ENCODE results near the gene B4GALT6.

Gene B4GALT6

DNA sequence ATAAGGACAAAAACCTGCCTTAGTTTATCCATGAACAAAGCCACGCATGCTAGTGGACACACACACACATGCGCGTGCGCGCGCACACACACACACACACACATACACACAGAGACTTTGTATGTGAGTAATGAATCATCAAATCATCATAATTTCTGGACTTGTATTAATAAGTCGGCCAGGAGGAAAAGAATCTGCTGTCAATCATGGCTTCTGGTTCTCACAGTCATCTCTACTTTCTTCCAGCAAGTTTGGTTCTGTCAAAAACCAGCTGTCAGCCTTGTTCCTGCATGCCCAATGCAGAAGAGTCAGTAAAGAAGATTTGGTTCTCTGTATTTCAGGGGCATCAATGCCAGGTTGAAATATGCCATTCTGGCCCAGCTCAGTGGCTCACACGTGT, 93.8 kb downstream of the B4GALT6 start:
- DNase-seq = no peak

DNA sequence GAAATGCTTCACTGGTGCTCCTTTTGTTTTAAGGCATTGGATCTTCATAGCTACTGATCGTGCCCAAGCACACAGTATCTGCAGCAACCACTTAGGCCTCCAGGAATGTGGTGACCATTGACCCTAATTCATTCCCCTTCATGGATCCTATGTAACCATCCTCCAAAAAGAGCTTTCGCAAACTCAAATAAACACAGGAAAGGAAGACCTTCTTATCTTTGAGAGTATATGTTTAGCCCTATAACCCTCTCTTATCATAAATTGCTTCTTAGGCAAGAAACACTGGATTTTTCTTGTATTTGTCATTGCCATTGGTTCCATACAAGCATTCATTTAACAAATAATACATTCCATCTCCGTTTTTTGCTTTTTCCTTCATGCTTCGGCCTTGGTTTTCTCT, 96.9 kb downstream of the B4GALT6 start:
- DNase-seq = no peak

DNA sequence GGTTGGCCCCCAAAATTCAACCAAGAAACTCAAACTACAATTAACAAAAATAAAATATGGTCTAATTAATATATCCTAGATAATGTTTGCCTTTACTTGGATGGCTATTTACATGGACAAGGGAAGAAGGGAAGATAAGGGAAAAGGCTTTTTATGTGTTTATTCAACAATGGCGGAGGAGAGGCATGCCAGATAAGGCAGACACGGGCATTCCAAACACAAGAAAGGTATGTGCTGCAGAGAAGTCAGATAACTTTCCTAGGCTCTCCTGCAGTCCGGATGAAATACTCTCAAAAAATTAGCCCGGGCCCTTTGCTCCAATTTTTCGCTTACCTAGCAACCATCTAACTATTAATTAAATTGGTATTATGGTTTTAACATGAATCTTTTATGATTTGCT, 97.8 kb downstream of the B4GALT6 start:
- DNase-seq = no peak

DNA sequence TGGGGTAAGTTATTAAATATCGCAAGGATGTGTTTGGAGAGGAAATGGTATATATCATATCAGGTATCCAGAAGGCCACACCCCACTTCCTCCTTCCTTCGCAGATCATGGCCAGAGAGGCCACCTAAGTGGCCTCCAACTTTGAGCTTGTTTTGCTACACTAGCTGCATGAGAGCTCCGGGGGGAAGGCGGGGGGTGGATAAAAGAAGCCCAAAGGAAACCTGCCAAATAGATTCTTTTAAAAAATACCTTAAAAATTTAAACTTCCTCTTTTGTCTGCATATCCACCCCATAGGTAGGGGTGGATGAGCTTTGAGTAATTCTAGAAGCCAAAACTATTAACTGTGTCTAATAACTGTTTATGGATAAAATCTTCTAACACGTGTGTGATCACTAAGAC, 98.4 kb downstream of the B4GALT6 start:
- DNase-seq = no peak

DNA sequence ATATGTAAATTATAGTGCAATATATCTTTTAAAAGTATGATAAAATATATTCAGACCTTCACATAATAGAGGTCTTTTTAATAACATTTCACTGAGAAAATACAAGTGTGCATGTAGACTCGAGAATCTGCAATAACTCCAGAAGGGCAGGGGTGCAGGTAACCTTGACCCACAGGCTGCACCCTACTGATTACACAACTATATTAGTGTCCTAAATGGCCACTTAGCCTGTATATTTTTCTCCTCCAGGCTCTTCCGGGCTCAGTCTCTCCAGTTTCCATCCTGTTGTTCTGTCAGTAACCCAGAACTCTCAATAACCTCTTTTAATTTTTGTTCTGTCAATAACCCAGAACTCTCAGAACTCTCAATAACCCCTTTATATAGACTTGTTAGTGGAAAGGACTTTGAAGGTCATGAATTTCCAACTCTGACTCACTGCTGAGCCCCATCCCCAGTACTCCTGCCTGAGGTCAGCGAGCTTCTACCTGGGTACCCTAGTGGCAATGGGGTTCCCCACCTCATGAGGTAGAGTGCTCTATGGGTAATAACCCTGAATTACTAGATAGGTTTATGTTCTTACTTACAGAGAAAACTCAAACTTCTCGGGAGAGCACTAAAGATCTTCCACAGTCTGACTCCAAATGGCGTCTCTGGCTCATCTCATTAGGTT, 101.1 kb downstream of the B4GALT6 start:
- DNase-seq = no peak

DNA sequence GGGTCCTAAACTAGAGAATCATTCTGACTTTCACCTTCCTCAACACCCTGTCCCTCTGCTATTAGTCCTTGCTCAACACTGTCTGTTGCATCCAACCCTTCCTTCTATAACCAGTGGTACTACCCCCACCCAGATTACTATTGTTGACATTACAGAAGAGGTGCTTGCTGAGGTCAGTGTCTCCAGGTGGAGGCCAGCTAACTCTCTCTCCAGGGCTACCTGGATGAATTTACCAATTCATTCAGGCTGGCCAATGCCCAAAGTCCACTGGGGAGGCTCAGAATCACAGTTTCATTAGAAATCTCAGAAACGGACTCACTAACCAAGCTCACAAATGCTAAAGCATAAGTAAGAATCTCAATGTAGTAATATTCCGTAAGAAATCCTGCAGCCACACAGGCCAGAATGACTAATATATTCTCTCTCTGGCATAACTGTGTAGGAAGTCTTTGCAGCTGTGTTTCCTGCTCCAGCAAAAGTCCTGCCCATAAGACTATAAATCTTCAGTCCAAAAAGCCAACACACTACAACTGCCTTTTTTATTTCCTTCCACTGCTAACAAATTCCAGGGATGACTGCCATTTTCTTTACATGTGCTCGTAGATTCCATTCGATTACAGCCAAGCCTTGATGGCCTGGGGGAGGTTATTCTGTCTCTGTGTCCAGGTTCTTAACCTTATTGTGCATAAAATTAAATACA, 102.7 kb downstream of the B4GALT6 start:
- DNase-seq = no peak

DNA sequence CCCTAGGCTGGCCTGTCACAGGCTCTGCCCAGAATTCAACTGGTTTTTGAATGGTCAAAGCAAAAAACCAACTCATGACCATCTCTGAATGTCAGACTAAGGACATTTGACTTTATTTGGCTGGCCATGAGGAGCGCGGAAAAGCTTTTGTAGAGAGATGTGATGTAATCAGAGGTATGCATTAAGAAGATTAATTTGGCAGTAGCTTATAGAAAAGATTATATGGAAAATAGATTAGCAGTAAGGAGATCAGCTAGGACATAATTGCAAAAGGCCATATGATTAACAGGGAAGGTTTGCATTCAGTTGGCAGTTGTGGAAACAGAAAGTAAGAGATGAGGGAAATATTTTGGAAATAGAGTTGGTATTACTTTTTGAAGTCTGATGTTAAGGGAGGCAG, 105.0 kb downstream of the B4GALT6 start:
- no peak for DNase-seq

DNA sequence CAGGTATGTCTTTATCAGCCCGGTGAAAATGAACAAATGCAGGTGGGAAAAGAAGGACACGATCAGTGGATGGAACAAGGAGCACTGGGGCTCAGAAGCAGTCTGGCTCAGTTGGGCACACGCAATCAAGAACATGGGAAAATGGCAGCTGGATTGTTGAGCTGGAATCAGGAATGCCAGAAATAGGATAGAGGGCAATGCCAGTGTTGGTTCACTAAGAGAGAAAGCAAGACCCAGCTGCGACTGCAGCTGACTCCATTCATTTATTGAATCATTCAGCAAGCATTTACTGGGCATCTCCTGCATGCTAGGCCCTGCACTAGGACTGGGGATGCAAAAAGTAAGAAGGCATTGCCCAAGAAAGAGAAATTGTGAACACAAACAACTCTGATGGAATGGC, 106.3 kb downstream of the B4GALT6 start:
- no peak for DNase-seq

DNA sequence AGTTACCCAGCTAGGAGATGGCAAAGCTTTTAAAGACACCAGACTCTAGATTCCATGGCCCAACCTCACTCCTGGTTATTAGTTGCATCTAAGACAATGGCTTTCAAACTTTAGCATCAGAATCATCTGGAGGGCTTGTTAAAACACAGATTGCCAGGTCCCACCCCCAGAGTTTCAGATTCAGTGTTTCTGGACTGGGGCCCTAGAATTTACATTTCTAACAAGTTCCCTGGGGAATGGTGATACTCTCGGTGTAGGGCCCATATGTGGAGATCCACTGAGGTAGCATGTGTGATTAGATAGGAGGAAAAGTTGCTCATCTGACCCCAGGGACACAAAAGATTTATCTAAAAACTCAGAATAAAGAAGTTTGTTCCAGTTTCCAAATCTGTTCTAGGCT, 107.2 kb downstream of the B4GALT6 start:
- DNase-seq = no peak

DNA sequence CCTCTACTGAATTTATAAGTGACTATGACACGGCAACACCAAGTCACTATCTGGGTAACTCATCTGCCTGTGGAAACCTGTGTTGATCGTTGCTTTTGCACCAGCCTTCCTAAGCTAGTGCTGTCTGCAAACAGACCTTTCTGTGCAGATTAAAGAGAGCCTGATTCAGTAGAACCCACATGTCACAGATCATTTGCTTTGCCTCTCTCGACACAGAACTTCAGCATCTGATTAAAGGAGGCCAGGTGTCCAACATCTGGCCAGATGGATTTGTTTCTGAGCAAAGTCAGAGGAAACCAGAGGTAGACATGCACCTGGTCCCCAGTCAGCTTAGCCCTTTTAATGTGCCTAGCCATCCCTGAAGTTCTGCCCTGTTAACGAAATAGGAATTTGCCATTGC, 107.7 kb downstream of the B4GALT6 start:
- no peak for DNase-seq

DNA sequence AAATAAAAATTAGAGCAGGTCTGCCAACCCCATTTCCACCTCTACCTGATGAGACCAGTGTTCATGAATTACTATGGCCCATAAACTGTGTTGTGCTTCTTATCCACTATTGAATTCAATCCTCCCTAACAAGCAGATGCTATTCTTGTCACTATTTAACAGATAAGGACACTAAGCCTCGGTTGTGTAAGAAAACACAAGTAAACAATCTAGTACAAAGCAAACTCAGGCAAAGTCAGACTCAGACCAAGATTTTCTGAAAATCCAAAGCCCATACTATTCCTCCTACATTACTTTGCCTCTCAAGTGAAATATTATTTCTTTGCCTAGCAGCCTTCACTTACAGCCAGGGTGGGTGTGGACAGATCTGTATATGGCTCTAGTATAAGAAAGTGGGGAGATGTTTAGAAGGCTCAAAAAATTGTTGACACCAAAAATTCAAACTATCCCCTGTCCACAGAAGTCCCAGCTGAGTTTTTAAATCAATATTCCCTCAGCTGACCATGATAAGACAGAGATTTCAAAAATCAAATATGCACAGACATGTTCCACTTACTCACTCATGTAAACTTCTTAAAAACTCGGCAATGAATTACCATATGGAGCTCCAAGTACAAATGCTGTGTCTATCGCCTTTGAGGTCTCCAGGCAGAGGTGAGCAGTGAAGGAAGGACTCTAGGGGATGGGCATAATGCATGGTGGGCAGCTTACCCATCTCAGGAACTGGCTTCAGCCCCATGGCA, 108.7 kb downstream of the B4GALT6 start:
- DNase-seq = no peak

DNA sequence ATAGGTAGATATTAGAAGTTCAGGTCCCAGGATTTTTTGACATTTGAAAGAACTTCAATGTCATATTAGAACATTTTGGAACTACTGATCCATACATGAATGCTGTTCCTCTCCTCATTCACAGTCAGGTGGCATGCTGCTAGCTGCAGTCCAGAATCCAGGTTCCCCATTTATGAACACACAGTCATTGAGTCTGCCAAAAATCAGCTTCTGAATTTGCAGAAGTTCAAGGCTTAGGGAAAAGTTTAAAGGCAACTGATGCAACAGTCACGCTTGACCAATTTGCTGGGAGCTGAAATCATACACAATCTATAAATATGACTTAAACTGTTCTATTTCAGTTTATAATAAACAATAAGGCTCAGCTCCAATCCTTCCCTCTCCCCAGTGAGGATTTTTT, 110.0 kb downstream of the B4GALT6 start:
- no peak for DNase-seq

Measured in NCI-H2081 treated with DMSO at 0.1 percent for 48 hours (cell line).